Mucosa of stomach (tissue), 1 donor: ENCODE data around the gene PLA2G4A.

ENCODE experiments used
- H3K27me3 ChIP-seq: one replicate; pipeline ENCODE4 v1.7.0; 2013; ENCODE audit warnings: mild to moderate bottlenecking, low read length; ENCODE audit not compliant: control insufficient read depth, insufficient read depth
- H3K36me3 ChIP-seq: one replicate; pipeline ENCODE4 v1.7.0; 2013; ENCODE audit warnings: low read length; ENCODE audit not compliant: control insufficient read depth, insufficient read depth
- H3K4me1 ChIP-seq: one replicate; pipeline ENCODE4 v1.7.0; 2013; ENCODE audit warnings: mild to moderate bottlenecking, low read length; ENCODE audit not compliant: control insufficient read depth, insufficient read depth
- H3K4me3 ChIP-seq: one replicate; pipeline ENCODE4 v1.7.0; 2013; ENCODE audit warnings: low read length
- H3K9ac ChIP-seq: one replicate; pipeline ENCODE4 v1.7.0; 2013; ENCODE audit warnings: mild to moderate bottlenecking, low read length, moderate library complexity
- H3K9me3 ChIP-seq: one replicate; pipeline ENCODE4 v1.7.0; 2013; ENCODE audit warnings: mild to moderate bottlenecking, low read length, moderate library complexity; ENCODE audit not compliant: control insufficient read depth
- donor health status: Pancreatic carcinoma.

The PLA2G4A gene

DNA sequence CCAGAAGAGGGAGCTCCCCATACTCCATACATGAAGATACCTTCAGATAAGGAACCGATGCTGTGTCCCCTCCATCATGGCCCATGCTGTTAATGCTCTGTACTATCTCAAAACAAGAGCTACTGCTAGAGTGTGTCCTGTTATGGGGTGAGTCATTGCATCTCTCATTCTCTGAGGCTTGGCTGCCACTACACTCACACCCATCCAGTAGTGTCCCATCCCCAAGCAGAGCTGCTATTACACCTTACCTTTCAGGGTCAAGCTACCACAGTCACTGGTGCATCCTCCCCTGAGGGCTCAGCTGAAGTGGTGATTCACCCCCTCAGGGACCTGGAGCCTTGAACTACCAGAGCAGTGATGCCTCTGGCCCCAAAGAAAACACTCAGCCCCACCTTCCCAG is 198.5 kb downstream of the PLA2G4A start:
- H3K36me3 ChIP-seq, result no peaks in the 10 kb centered on the region
- H3K4me3 ChIP-seq, result no peak overlapping the region
- no peaks in the 10 kb centered on the region for H3K4me1 ChIP-seq
- no peak overlapping the region for H3K9ac ChIP-seq
- no peaks in the 10 kb centered on the region for H3K9me3 ChIP-seq
- H3K27me3 ChIP-seq, result no peaks in the 10 kb centered on the region

DNA sequence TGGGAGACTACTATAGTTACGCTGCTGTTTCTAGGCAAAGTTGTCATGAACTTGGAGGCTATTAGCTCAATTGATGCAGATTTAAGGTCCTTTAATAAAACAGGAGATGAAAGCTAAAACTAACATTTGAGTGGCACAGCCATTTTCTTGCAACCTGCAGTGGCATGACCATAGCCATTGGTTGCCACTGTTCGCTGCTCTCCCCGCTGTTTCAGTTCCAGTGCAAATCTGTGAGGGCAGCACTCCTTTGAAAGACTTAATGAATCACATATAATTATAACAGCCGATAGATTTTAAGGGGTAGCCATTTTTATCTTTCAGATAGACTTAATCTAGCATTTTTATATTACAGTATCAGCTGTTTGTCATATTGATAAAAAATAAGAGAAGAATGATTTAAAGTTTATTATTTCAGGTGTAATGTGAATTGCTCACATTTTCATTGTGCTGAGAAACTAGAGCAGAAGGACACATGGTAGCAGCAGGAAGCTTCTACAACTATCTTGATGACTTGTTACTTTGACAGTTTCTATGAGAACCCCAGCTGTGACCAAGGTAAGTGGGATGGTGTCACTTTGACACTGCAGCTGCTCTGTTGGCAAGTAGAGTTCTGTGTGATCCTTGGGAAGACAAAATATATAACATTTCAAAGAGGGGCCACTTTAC is 203.7 kb downstream of the PLA2G4A start:
- no peaks in the 10 kb centered on the region for H3K27me3 ChIP-seq
- H3K9me3 ChIP-seq, result no peaks in the 10 kb centered on the region
- no peaks in the 10 kb centered on the region for H3K36me3 ChIP-seq
- no peak overlapping the region for H3K4me3 ChIP-seq
- no peak overlapping the region for H3K9ac ChIP-seq
- H3K4me1 ChIP-seq, result no peaks in the 10 kb centered on the region

DNA sequence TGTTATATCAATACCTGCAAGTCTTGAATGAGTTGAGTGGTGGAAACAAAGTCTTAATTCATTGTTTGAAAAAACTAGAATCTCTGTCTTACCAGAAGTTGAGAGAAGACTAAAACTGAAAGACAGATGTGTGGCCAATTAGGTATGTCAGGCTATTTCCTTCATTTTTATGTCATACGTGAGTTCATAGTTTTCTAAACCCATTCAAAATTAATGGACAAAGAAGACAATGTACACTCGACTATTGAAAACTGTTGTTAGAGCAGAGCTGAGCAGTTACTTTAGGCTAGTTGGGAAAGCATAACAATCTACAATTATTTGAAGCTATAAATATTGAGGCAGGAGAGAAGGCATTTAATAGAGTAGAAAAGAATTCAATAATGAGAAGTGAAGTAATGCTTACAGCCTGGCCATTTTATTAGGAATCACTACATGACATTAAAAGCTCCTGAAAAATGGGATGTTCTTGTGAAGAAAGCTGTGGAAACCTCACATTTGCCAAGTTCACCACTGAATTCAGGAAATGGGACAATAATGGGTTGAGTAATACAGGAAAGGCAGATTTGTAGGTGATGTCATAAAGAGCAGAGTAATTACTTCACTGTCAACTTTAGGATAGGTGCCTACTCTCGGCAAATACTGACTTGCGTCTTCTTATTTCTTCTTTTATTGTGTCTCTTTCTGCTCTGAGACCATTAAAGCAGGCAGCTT is 204.4 kb downstream of the PLA2G4A start:
- Histone ChIP-seq H3K4me1 (no peaks in the 10 kb centered on the region), H3K27me3 (no peaks in the 10 kb centered on the region), H3K9ac (no peak overlapping the region), H3K36me3 (no peaks in the 10 kb centered on the region), H3K4me3 (no peak overlapping the region), H3K9me3 (no peaks in the 10 kb centered on the region)

DNA sequence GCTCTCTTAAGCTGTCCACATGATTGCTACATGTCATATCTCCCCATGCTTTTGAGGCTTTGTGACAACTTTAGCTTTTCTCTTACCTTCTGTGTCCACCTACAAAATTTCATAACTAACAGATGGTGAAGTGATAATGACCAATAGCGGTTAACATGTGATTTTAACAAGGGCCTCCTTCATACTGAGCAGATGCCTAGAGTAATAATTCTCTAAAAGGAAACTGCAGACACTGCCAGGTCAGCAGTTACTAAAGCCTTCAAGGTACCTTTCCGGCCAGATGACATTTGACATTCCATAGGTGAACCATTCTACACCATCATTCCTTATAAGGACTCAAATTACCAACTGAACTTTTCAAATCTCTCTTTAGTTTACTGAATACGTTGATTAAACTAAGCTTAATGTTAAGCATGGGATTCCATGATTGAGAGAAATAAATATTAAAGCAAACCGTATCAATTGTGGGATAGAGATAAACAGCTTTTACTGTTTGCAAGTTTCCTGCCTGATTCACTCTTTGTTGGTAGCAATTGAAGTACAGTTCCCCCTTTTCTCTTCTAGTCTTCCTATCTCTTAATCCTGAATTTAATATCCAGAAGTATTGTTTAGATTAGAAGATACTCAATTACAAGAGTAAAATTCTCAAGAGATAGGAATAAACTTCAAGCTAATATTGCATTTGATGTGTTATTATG is 205.1 kb downstream of the PLA2G4A start:
- H3K4me3 ChIP-seq, result no peak overlapping the region
- no peaks in the 10 kb centered on the region for H3K27me3 ChIP-seq
- no peaks in the 10 kb centered on the region for H3K4me1 ChIP-seq

DNA sequence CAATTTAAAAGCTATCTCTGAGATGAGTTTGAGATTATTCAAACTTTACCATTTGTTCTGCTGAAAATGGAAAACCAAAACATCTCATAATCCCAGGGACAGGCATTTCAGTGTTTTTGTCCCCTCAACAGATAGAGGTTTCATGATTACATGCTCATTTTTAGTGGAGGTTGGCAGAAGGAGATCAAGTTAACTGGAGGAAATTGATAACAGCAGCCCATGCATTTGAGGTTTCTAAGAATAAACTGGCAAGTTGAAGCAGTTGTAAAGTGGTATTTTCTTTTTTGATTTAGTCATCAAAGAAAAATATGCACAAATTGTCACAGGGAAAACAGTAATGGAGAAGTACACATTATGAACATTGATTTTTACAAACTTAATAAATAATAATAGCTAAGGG is 205.8 kb downstream of the PLA2G4A start:
- H3K9ac ChIP-seq, result no peak overlapping the region
- H3K27me3 ChIP-seq, result no peaks in the 10 kb centered on the region
- no peaks in the 10 kb centered on the region for H3K36me3 ChIP-seq
- no peaks in the 10 kb centered on the region for H3K9me3 ChIP-seq
- no peaks in the 10 kb centered on the region for H3K4me1 ChIP-seq
- H3K4me3 ChIP-seq, result no peak overlapping the region

More for the DNA sequence above, 205.1 kb downstream of the PLA2G4A start:
- no peaks in the 10 kb centered on the region for H3K9me3 ChIP-seq
- no peaks in the 10 kb centered on the region for H3K36me3 ChIP-seq
- H3K9ac ChIP-seq, result no peak overlapping the region

DNA sequence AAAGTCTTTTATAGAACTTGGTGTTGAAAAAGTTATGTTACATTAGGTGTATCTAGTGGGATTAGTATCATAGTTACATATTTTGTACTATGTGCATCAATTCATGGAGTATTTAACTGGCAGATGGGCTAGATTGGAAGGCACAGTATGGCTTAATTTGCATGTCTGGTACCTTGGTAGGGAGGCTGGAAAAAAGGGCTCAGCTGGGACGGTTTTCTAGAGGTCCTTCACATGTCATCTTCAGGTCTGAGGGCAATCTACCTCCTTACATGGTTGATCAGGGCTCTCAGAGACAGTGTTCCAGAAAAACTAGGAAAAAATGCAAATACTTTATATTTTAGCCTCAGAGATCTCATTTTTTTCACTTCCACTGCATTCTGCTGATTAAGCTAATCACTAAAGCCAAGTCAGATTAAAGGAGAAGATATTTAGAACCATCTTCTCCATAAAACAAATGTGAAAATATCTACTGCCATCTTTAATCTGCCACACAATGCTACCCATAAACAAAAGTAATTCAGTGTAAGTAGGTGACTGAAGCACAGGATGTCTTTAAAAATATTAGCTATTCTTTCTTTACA is 209.3 kb downstream of the PLA2G4A start:
- no peaks in the 10 kb centered on the region for H3K4me1 ChIP-seq
- no peak overlapping the region for H3K9ac ChIP-seq
- no peaks in the 10 kb centered on the region for H3K9me3 ChIP-seq
- H3K36me3 ChIP-seq, result no peaks in the 10 kb centered on the region
- no peak overlapping the region for H3K4me3 ChIP-seq
- H3K27me3 ChIP-seq, result no peaks in the 10 kb centered on the region
